K562 (cell line): ENCODE results near the gene BCAS1. TPM values are rescaled to one million over a fixed set of nuclear protein-coding genes. Genes with fewer than 3 reads are reported as not detected.

Source experiments
- ARID1B ChIP-seq: fragments of 450-650 bp; IDR thresholded peaks from 2 replicates; pipeline ENCODE4 v1.6.1; 2016; ENCODE audit warnings: antibody characterized with exemption, mild to moderate bottlenecking, inconsistent platforms
- BACH1 ChIP-seq: fragments of 200-800 bp; sonication (Bioruptor generic); IDR thresholded peaks from 2 replicates; pipeline ENCODE4 v1.6.1; 2016; ENCODE audit warnings: missing genetic modification characterization, missing compliant biosample characterization
- CBX1 ChIP-seq: sonication (generic); IDR thresholded peaks from 2 replicates; pipeline ENCODE4 v1.6.1; 2016; ENCODE audit warnings: antibody characterized with exemption, low read depth, mild to moderate bottlenecking
- CEBPB ChIP-seq: fragments of 450-650 bp; IDR thresholded peaks from 2 replicates; pipeline ENCODE4 v1.6.1; 2016; ENCODE audit warnings: missing genetic modification characterization, missing compliant biosample characterization
- CHD1 ChIP-seq: fragments of 200-600 bp; sonication (generic); IDR thresholded peaks from one replicate; pipeline ENCODE4 v1.6.1; 2012; ENCODE audit warnings: mild to moderate bottlenecking, moderate library complexity, low read length, inconsistent platforms
- CXXC5 ChIP-seq: fragments of 250-450 bp; sonication (Bioruptor Pico); IDR thresholded peaks from 2 replicates; pipeline ENCODE4 v1.8.0; 2022; ENCODE audit warnings: inconsistent platforms, mild to moderate bottlenecking, moderate library complexity
- HNRNPH1 ChIP-seq: fragments of 200-400 bp; formaldehyde crosslinking; optimal IDR thresholded peaks from 2 replicates; pipeline ENCODE3; 2017; ENCODE audit warnings: low read depth, mild to moderate bottlenecking, low read length, moderate library complexity
- KAT7 ChIP-seq: sonication (generic); formaldehyde crosslinking; IDR thresholded peaks from 2 replicates; pipeline ENCODE4 v1.8.0; 2022; ENCODE audit warnings: missing genetic modification reagents, mild to moderate bottlenecking, borderline replicate concordance
- NFATC3 ChIP-seq: fragments of 450-650 bp; IDR thresholded peaks from 2 replicates; pipeline ENCODE4 v1.6.1; 2017; ENCODE audit warnings: mild to moderate bottlenecking
- NONO ChIP-seq, 2 experiments: fragments of 200-400 bp in 1 of 2; fragments of 450-650 bp in 1 of 2; formaldehyde crosslinking in 1 of 2; IDR thresholded peaks; 2 replicates each; pipeline ENCODE4 v1.6.1; 2017; ENCODE audit warnings: low read depth in 2 of 2, mild to moderate bottlenecking in 2 of 2, moderate library complexity in 2 of 2, low read length in 1 of 2
- SIN3A ChIP-seq, 2 experiments: fragments of 150-350 bp in 1 of 2; IDR thresholded peaks; 2 replicates each; pipeline ENCODE4 v1.6.1; 2011 to 2016; ENCODE audit warnings: borderline replicate concordance in 2 of 2, low read depth in 2 of 2, low read length in 2 of 2, mild to moderate bottlenecking in 2 of 2, moderate library complexity in 2 of 2; ENCODE audit not compliant: control insufficient read depth in 1 of 2
- SREBF1 ChIP-seq: fragments of 150-350 bp; IDR thresholded peaks from 2 replicates; pipeline ENCODE4 v1.6.1; 2014; ENCODE audit warnings: antibody characterized with exemption, low read depth, low read length, borderline replicate concordance
- TAF15 ChIP-seq: fragments of 200-400 bp; formaldehyde crosslinking; IDR thresholded peaks from 2 replicates; pipeline ENCODE4 v1.6.1; 2017; ENCODE audit warnings: mild to moderate bottlenecking, low read depth, low read length, moderate library complexity
- TCFL5 ChIP-seq: fragments of 250-450 bp; sonication (Bioruptor Pico); conservative IDR thresholded peaks from 2 replicates; pipeline ENCODE4 v1.6.1; 2021; ENCODE audit warnings: mild to moderate bottlenecking, moderate library complexity, matching md5 sums
- TEAD2 ChIP-seq: fragments of 450-650 bp; IDR thresholded peaks from 2 replicates; pipeline ENCODE4 v1.6.1; 2016; ENCODE audit warnings: missing genetic modification characterization, control low read depth, missing compliant biosample characterization
- THRAP3 ChIP-seq: fragments of 450-650 bp; IDR thresholded peaks from 2 replicates; pipeline ENCODE4 v1.6.1; 2016; ENCODE audit warnings: mild to moderate bottlenecking, inconsistent platforms, borderline replicate concordance
- ZNF165 ChIP-seq: fragments of 250-450 bp; sonication (Bioruptor Pico); IDR thresholded peaks from 2 replicates; pipeline ENCODE4 v1.4.0; 2020; ENCODE audit warnings: borderline replicate concordance
- ZNF668 ChIP-seq: fragments of 250-450 bp; sonication (Bioruptor Pico); IDR thresholded peaks from 2 replicates; pipeline ENCODE4 v1.8.0; 2022; ENCODE audit warnings: mild to moderate bottlenecking, inconsistent platforms
- ZNF696 ChIP-seq: fragments of 250-450 bp; sonication (Bioruptor Pico); conservative IDR thresholded peaks from 2 replicates; pipeline ENCODE4 v1.4.0; 2020; ENCODE audit warnings: mild to moderate bottlenecking, moderate library complexity
- polyA plus RNA-seq, 8 experiments: library from polyadenylated mRNA; depleted of rRNA in 4 of 8; stranded (reverse) in 5 of 8; unstranded in 3 of 8; fragments of >200 nt; fragmentation: Nextera tagmentation in 2 of 8; fragmentation: Illumina TruSeq in 1 of 8; extraction: Ambion mirVana in 2 of 8; extraction: Trizol in 1 of 8; gene quantifications; 2 replicates each; pipeline versions ENCODE4 v1.2.1 to v1.2.3, GENCODE V29; 2011 to 2014; ENCODE audit warnings: inconsistent platforms in 1 of 8, missing spikeins in 1 of 8
- total RNA-seq, 7 experiments: library from RNA; depleted of rRNA in 6 of 7; stranded (reverse); fragments of >200 nt in 6 of 7; fragmentation: Illumina TruSeq in 2 of 7; extraction: Trizol in 2 of 7; gene quantifications; 2 replicates each; pipeline versions ENCODE4 v1.2.1 to v1.2.3, GENCODE V29; 2011 to 2021; ENCODE audit warnings: low replicate concordance in 1 of 7
- TF ChIP-seq, protein P1 (sequence below): fragments of 450-650 bp; IDR thresholded peaks from 2 replicates; pipeline ENCODE4 v1.6.1; 2016; ENCODE audit warnings: missing biosample characterization, missing genetic modification characterization
- TF ChIP-seq, protein P2 (sequence below): sonication (generic); formaldehyde crosslinking; IDR thresholded peaks from 2 replicates; pipeline ENCODE4 v1.8.0; 2022; ENCODE audit warnings: mild to moderate bottlenecking, missing genetic modification reagents
- TF ChIP-seq, protein P3 (sequence below): fragments of 450-650 bp; IDR thresholded peaks from 2 replicates; pipeline ENCODE4 v1.6.1; 2016; ENCODE audit warnings: mild to moderate bottlenecking

The BCAS1 gene
- total and polyA plus RNA-seq, 9 of the 15 experiments (the other 6 are each of a cell fraction or from before 2014, with no cell fraction given), result 0.18 to 2.3 (median 0.93) TPM

GRCh38 chr20:53939572-53940359 is 130.6 kb downstream of the BCAS1 start (continued):
- TF ChIP-seq, protein P1, sequence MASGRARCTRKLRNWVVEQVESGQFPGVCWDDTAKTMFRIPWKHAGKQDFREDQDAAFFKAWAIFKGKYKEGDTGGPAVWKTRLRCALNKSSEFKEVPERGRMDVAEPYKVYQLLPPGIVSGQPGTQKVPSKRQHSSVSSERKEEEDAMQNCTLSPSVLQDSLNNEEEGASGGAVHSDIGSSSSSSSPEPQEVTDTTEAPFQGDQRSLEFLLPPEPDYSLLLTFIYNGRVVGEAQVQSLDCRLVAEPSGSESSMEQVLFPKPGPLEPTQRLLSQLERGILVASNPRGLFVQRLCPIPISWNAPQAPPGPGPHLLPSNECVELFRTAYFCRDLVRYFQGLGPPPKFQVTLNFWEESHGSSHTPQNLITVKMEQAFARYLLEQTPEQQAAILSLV (tag), result peak; percentile 59
- TF ChIP-seq ZNF165 (CRISPR knock-in tag) (no peak), CBX1 (no peak), THRAP3 (no peak), SIN3A (IDR thresholded peaks at IDR 0.05; ENCODE audit: borderline replicate concordance in 2 of 2, control insufficient read depth in 1 of 2, low read depth in 2 of 2, low read length in 2 of 2) (no peak), ZNF668 (CRISPR knock-in tag) (no peak), CEBPB (tag) (peak; percentile 98), KAT7 (no peak), ARID1B (peak; percentile 41; the same call in 1 of the 2 replicates), NONO (IDR thresholded peaks at IDR 0.05; ENCODE audit: low read depth in 2 of 2, low read length in 1 of 2) (no peak), NFATC3 (no peak), TAF15 (no peak), ZNF696 (CRISPR knock-in tag) (no peak), TCFL5 (no peak), SREBF1 (no peak), CHD1 (no peak), CXXC5 (peak; percentile 28; the same call in 1 of the 2 replicates), HNRNPH1 (no peak), BACH1 (tag) (0 out of 2 replicates have a peak, but pooled peaks have one; percentile 41), TEAD2 (tag) (no peak)
- TF ChIP-seq, protein P2, sequence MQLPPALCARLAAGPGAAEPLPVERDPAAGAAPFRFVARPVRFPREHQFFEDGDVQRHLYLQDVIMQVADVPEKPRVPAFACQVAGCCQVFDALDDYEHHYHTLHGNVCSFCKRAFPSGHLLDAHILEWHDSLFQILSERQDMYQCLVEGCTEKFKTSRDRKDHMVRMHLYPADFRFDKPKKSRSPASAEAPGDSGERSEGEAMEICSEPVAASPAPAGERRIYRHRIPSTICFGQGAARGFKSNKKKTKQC (CRISPR knock-in tag), result no peak
- TF ChIP-seq, protein P3, sequence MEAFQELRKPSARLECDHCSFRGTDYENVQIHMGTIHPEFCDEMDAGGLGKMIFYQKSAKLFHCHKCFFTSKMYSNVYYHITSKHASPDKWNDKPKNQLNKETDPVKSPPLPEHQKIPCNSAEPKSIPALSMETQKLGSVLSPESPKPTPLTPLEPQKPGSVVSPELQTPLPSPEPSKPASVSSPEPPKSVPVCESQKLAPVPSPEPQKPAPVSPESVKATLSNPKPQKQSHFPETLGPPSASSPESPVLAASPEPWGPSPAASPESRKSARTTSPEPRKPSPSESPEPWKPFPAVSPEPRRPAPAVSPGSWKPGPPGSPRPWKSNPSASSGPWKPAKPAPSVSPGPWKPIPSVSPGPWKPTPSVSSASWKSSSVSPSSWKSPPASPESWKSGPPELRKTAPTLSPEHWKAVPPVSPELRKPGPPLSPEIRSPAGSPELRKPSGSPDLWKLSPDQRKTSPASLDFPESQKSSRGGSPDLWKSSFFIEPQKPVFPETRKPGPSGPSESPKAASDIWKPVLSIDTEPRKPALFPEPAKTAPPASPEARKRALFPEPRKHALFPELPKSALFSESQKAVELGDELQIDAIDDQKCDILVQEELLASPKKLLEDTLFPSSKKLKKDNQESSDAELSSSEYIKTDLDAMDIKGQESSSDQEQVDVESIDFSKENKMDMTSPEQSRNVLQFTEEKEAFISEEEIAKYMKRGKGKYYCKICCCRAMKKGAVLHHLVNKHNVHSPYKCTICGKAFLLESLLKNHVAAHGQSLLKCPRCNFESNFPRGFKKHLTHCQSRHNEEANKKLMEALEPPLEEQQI, result no peak
